GM19193 (cell line): ENCODE measurements around the gene ASXL1.

Experiments
- POLR2A ChIP-seq: IDR thresholded peaks from 4 replicates; pipeline ENCODE4 v1.6.1; 2011; ENCODE audit not compliant: insufficient read depth, insufficient read length; ENCODE audit errors: extremely low read depth

Gene ASXL1

DNA sequence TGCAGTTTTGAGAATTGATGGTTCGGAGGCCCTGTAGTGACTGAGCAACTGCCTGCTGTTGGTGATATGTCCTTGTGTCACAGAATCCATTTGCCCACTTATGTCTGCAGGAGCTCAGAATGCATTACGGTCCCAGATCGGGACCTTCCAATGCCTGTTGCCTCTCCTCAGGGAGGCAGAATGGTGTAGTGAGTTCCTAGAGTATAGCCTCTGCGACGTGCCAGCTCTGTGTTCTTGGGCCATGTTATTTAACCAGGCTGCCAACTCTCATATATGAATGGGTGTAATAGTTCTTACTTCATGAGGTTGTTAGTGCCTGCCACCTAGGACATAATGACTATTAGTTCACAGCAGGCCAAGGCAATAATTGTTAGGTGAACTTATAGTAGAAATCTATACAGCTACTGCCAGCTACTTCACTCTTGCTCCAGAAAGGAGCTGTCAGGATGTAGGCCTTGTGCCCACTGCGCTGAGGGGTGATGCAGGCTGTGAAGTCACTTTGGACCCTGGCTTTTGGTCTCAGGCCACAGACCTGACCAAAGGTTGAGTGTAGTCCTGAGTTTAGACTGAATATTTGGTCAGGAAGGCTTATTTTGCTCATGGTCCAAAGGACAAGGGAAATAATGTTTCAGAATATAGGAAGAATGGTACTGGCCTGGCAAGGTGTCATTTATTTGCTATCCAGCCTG lies 82.1 kb downstream of the ASXL1 start:
- no peak for TF ChIP-seq POLR2A

GRCh38 chr20:32440758-32441078 lies 82.6 kb downstream of the ASXL1 start:
- TF ChIP-seq POLR2A, result no peak

- TF ChIP-seq POLR2A, result no peak
Observed at GRCh38 chr20:32441638-32442037, 83.5 kb downstream of the ASXL1 start.

GRCh38 chr20:32442630-32443373 lies 84.7 kb downstream of the ASXL1 start:
- TF ChIP-seq POLR2A, result no peak

- TF ChIP-seq POLR2A, result no peak
Observed at GRCh38 chr20:32443386-32443974, 85.3 kb downstream of the ASXL1 start.

GRCh38 chr20:32444474-32445220 lies 86.5 kb downstream of the ASXL1 start:
- no peak for TF ChIP-seq POLR2A

GRCh38 chr20:32445539-32446273 lies 87.6 kb downstream of the ASXL1 start:
- no peak for TF ChIP-seq POLR2A

- TF ChIP-seq POLR2A, result no peak
Observed at GRCh38 chr20:32446301-32447100, 88.4 kb downstream of the ASXL1 start.

DNA sequence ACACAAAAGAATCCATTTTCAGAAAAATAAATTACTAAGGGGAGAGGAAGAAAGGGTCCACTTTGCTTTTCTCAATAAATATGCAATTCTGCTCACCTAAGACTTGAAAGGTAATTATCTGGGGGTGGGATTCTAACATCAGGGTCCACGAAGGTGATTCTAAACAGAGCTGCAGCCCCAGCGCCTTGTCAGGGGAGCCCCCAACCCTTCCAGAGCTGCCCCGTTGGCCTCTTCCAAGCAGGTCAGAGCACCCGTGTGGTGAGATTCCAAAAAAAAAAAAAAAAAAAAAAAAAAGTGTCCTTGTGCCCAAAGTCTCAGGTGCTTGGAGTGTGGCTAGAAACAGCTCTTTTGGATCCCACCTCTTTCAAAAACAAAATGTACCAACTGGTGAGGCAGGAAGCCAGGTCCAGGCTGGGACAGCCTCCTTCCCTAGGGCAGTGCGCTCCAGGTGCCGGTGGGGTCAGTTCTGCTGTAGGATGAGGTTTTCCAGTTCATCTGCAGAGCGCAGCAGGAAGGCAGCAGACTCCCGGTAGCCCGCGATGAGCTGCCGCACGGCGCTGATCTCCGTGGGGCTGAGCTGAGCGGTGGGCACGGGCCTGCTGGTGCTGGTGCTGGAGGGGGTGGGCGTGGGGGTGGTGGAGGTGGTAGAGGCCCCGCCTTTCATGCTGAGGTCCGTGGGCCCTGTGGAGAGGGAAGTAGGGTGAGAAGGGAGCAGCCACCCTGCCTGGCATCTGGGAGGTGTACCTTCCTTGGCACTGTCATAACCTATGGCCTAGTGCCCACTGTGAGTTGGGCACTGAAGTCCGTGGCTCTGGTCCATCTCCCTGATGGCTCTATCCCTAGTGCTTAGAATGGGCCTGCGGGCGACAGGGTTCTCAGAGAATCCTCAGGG lies 89.3 kb downstream of the ASXL1 start:
- TF ChIP-seq POLR2A, result no peak

- TF ChIP-seq POLR2A, result no peak
Observed at GRCh38 chr20:32448306-32449056, 90.3 kb downstream of the ASXL1 start.

GRCh38 chr20:32449057-32449889 lies 91.1 kb downstream of the ASXL1 start:
- no peak for TF ChIP-seq POLR2A
